ENCODE measurements around the gene FCAMR.

DNA sequence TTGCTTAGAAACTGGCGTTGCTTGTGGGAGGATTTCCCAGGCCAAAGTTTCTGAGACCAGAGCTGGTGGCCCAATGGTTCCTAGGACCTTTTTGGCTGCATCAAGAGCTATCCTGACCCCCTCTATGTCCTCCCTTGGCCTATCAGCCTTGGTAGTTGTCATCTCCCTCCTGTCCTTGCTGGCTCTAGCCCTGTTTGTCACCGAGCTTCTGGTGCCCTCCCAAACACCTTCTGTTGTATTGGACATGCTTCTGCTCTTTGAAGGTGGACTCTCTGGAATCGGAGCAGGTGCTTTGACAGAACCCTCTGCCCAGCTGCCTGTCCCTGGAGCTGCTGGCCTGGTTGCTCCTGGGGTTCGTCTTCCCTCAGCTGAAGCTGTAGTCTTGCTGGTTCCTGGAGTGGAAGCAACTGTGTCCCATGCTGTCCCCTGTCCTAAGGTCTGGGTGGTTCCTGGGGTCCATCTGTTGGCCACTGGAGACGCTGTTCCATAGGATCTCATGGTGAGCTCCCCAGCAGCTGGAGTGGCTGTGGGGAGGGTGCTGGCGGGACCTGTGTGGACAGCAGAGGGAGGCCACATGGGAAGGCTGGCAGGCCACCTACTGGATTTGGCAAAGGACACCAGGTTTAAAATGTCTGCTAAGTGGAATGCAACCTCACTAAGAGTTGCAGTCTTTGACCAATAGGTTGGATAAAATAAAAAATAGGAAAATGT lies 9.4 kb downstream of the FCAMR start:
- TF ChIP-seq, protein P1, sequence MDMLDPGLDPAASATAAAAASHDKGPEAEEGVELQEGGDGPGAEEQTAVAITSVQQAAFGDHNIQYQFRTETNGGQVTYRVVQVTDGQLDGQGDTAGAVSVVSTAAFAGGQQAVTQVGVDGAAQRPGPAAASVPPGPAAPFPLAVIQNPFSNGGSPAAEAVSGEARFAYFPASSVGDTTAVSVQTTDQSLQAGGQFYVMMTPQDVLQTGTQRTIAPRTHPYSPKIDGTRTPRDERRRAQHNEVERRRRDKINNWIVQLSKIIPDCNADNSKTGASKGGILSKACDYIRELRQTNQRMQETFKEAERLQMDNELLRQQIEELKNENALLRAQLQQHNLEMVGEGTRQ (IDR thresholded peaks at IDR 0.05; ENCODE audit: low read depth, low read length), result no peak
- TF ChIP-seq, protein P2, sequence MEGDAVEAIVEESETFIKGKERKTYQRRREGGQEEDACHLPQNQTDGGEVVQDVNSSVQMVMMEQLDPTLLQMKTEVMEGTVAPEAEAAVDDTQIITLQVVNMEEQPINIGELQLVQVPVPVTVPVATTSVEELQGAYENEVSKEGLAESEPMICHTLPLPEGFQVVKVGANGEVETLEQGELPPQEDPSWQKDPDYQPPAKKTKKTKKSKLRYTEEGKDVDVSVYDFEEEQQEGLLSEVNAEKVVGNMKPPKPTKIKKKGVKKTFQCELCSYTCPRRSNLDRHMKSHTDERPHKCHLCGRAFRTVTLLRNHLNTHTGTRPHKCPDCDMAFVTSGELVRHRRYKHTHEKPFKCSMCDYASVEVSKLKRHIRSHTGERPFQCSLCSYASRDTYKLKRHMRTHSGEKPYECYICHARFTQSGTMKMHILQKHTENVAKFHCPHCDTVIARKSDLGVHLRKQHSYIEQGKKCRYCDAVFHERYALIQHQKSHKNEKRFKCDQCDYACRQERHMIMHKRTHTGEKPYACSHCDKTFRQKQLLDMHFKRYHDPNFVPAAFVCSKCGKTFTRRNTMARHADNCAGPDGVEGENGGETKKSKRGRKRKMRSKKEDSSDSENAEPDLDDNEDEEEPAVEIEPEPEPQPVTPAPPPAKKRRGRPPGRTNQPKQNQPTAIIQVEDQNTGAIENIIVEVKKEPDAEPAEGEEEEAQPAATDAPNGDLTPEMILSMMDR (conservative IDR thresholded peaks at IDR 0.05; ENCODE audit: low read depth, low read length), result no peak
- TF ChIP-seq POLR2A (IDR thresholded peaks at IDR 0.05; ENCODE audit: low read depth, low read length), result no peak
- no peak for TF ChIP-seq MAFK (IDR thresholded peaks at IDR 0.05; ENCODE audit: low read depth, low read length)
- TF ChIP-seq, protein P3, sequence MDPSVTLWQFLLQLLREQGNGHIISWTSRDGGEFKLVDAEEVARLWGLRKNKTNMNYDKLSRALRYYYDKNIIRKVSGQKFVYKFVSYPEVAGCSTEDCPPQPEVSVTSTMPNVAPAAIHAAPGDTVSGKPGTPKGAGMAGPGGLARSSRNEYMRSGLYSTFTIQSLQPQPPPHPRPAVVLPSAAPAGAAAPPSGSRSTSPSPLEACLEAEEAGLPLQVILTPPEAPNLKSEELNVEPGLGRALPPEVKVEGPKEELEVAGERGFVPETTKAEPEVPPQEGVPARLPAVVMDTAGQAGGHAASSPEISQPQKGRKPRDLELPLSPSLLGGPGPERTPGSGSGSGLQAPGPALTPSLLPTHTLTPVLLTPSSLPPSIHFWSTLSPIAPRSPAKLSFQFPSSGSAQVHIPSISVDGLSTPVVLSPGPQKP (IDR thresholded peaks at IDR 0.05; ENCODE audit: borderline replicate concordance, low read depth, low read length), result no peak
- TF ChIP-seq RCOR1 (IDR thresholded peaks at IDR 0.05; ENCODE audit: insufficient replicate concordance, low read length), result no peak
- no peak for TF ChIP-seq SMC3 (IDR thresholded peaks at IDR 0.05; ENCODE audit: low read depth, low read length)
- TF ChIP-seq NFE2L2 (IDR thresholded peaks at IDR 0.05; ENCODE audit: low read depth, low read length), result no peak
- TF ChIP-seq RFX5 (IDR thresholded peaks at IDR 0.05; ENCODE audit: low read depth, low read length), result no peak
- no peak for TF ChIP-seq MXI1 (IDR thresholded peaks at IDR 0.05; ENCODE audit: borderline replicate concordance, low read depth, low read length)
- TF ChIP-seq BHLHE40 (IDR thresholded peaks at IDR 0.05; ENCODE audit: low read depth, low read length), result no peak
- no peak for TF ChIP-seq RAD21 (IDR thresholded peaks at IDR 0.05; ENCODE audit: low read length)

All from IMR-90 (cell line).